ENCODE measurements around the gene SCN10A.

DNA sequence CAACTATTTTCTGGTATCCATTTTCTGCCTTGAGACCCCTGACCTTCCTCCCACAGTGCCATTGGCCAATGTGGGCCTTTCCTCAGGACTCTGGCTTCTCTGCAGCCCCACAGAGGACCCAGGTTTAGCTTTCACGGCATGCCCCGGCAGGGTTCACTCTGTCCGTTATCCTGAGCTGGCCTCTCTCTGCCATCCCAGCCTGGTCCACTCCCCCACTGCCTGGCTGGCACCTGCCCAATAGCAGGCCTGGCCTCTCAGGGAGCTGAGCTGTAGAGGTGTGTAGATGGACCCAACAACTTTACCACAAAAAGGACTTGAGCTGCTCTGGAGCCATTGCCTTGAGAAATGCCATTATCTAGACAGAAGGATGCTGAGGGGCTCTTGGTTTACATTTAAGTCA, 57.5 kb downstream of the SCN10A start:
- TF ChIP-seq POLR2A (IDR thresholded peaks at IDR 0.05): no peak
- no peak for TF ChIP-seq CTCF (IDR thresholded peaks at IDR 0.05)

All from transverse colon (tissue), 3 donors.